GM12878 (cell line): ENCODE measurements around the gene SEMA3B. TPM values are rescaled to one million over a fixed set of nuclear protein-coding genes. Genes with fewer than 3 reads are reported as not detected.

ENCODE experiments used
- ATAC-seq: fragments of 200-7000 bp; cut with Tn5 transposase; 3 replicates; pipeline ENCODE4 v1.9.1; 2020; ENCODE audit warnings: mild to moderate bottlenecking, moderate library complexity
- BruUV-seq: library from RNA; stranded (reverse); fragments of 400-500 nt; replicated peaks from 2 replicates; lab custom pipeline; 2021; lab: Mats Ljungman, UMichigan
- CTCF ChIA-PET: fragments of 300-600 bp; sonication (Branson Sonifier 250); formaldehyde crosslinking; extraction: SDS; loops from one replicate; lab custom pipeline; 2021; ENCODE audit warnings: inconsistent platforms; lab: Yijun Ruan, JAX
- POLR2A ChIA-PET: fragments of 350-600 bp; formaldehyde crosslinking; extraction: SDS; loops from one replicate; lab custom pipeline; 2021; ENCODE audit warnings: inconsistent platforms; lab: Charles Lee
- RAD21 ChIA-PET: fragments of 300-600 bp; sonication (Branson Sonifier 250); formaldehyde crosslinking; loops from one replicate; lab custom pipeline; 2023; ENCODE audit warnings: antibody characterized with exemption; ENCODE audit not compliant: unreplicated experiment; lab: Charles Lee
- SMC1A ChIA-PET: fragments of 300-600 bp; sonication (Branson Sonifier 250); formaldehyde crosslinking; loops from one replicate; lab custom pipeline; 2023; ENCODE audit not compliant: unreplicated experiment, uncharacterized antibody; lab: Charles Lee
- DNase-seq: peaks from one replicate; pipeline ENCODE4 v3.0.0-alpha.2; 2011; ENCODE audit warnings: low read depth, low spot score
- FAIRE-seq: peaks from 3 replicates; lab custom pipeline; 2011; peaks lifted over from hg19 to GRCh38; lab: Jason Lieb, UNC
- H2AFZ ChIP-seq: 2 replicates; pipeline ENCODE4 v1.6.0; 2011; ENCODE audit warnings: low read depth, low read length, control low read depth; ENCODE audit not compliant: control insufficient read depth
- H3K27ac ChIP-seq: 2 replicates; pipeline ENCODE4 v1.5.1; 2011; ENCODE audit warnings: control low read depth; ENCODE audit not compliant: control insufficient read depth, insufficient read depth
- H3K27me3 ChIP-seq, 2 experiments: replicated peaks in 1 of 2; 2 replicates each; pipeline versions ENCODE4 v1.6.0 to v1.6.1; 2011; ENCODE audit warnings: low read length in 1 of 2; ENCODE audit not compliant: control insufficient read depth in 2 of 2, insufficient read depth in 2 of 2
- H3K36me3 ChIP-seq, 2 experiments: 2 replicates each; pipeline ENCODE4 v1.5.1; 2011; ENCODE audit warnings: low read length in 1 of 2; ENCODE audit not compliant: control insufficient read depth in 2 of 2, insufficient read depth in 2 of 2
- H3K4me1 ChIP-seq: 2 replicates; pipeline ENCODE4 v1.6.1; 2011; ENCODE audit warnings: mild to moderate bottlenecking, low read length, moderate library complexity, mixed read lengths; ENCODE audit not compliant: control insufficient read depth, insufficient read depth
- H3K4me2 ChIP-seq: 2 replicates; pipeline ENCODE4 v1.6.0; 2011; ENCODE audit warnings: control low read depth; ENCODE audit not compliant: control insufficient read depth, insufficient read depth
- H3K4me3 ChIP-seq: fragments of 200-600 bp; sonication (generic); 2 replicates; pipeline ENCODE4 v1.5.1; 2016
- H3K79me2 ChIP-seq: 2 replicates; pipeline ENCODE4 v1.6.0; 2011; ENCODE audit warnings: low read length; ENCODE audit not compliant: control insufficient read depth, insufficient read depth
- H3K9ac ChIP-seq: 2 replicates; pipeline ENCODE4 v1.8.0; 2011; ENCODE audit warnings: low read length, control low read depth, mixed read lengths; ENCODE audit not compliant: control insufficient read depth, insufficient read depth
- H3K9me3 ChIP-seq: replicated peaks from 3 replicates; pipeline ENCODE4 v1.5.1; 2011; ENCODE audit warnings: mild to moderate bottlenecking, low read length; ENCODE audit not compliant: control insufficient read depth, insufficient read depth
- H4K20me1 ChIP-seq: 2 replicates; pipeline ENCODE4 v1.6.0; 2011; ENCODE audit not compliant: control insufficient read depth, insufficient read depth
- ETV6 ChIP-seq, 2 experiments: fragments of 450-650 bp in 1 of 2; IDR thresholded peaks in 1 of 2; conservative IDR thresholded peaks in 1 of 2; 2 replicates each; pipeline ENCODE4 v1.6.1; 2014; ENCODE audit warnings: antibody characterized with exemption in 1 of 2, borderline replicate concordance in 1 of 2, low read depth in 1 of 2, mild to moderate bottlenecking in 1 of 2, moderate library complexity in 1 of 2
- IKZF1 ChIP-seq: fragments of 450-650 bp; conservative IDR thresholded peaks from 2 replicates; pipeline ENCODE4 v1.6.1; 2017; ENCODE audit warnings: antibody characterized with exemption, mild to moderate bottlenecking
- POU2F2 ChIP-seq: IDR thresholded peaks from 3 replicates; pipeline ENCODE4 v1.6.1; 2011; ENCODE audit warnings: low read depth, mild to moderate bottlenecking, low read length, borderline replicate concordance
- RELA ChIP-seq: fragments of 450-650 bp; IDR thresholded peaks from 2 replicates; pipeline ENCODE4 v1.8.0; 2014; ENCODE audit warnings: borderline replicate concordance; ENCODE audit not compliant: partially characterized antibody
- RUNX3 ChIP-seq: IDR thresholded peaks from 2 replicates; pipeline ENCODE4 v1.6.1; 2012; ENCODE audit warnings: low read length, inconsistent platforms
- WGBS: methylation state at CpG from one replicate; pipeline ENCODE4 v1.1.6; 2016; ENCODE audit warnings: low lambda C conversion rate; ENCODE audit not compliant: insufficient replicate concordance, insufficient coverage; ENCODE audit errors: missing lambda C conversion rate; 5-methylcytosine and 5-hydroxymethylcytosine counted together
- in situ Hi-C: fragments of 300-500 bp; cut with MboI; formaldehyde crosslinking; loops from 9 replicates; pipeline ENCODE4 v1.14.3; 2018; ENCODE audit warnings: mixed read lengths
- intact Hi-C: fragments of 100-400 bp; cut with micrococcal nuclease; formaldehyde crosslinking; loops from one replicate; pipeline ENCODE4 v1.14.2; 2022; ENCODE audit not compliant: unreplicated experiment
- polyA plus RNA-seq, 11 experiments: library from polyadenylated mRNA; depleted of rRNA in 4 of 11; unstranded in 6 of 11; stranded (reverse) in 5 of 11; fragments of >200 nt; fragmentation: Nextera tagmentation in 4 of 11; fragmentation: Illumina TruSeq in 1 of 11; extraction: Ambion mirVana in 4 of 11; extraction: Trizol in 1 of 11; gene quantifications; 1 replicate in 1 of 11; 2 replicates in 10 of 11; pipeline versions ENCODE4 v1.2.1 to v1.2.3, GENCODE V29; 2011 to 2016; ENCODE audit warnings: inconsistent platforms in 2 of 11, missing spikeins in 2 of 11, low read depth in 1 of 11
- total RNA-seq, 4 experiments: library from RNA; depleted of rRNA in 3 of 4; stranded (reverse); fragments of >200 nt in 3 of 4; fragmentation: Illumina TruSeq in 1 of 4; extraction: Trizol in 1 of 4; gene quantifications; 2 replicates each; pipeline versions ENCODE4 v1.2.1 to v1.2.3, GENCODE V29; 2013 to 2021
- TF ChIP-seq, protein P1 (sequence below): fragments of 450-650 bp; IDR thresholded peaks from 2 replicates; pipeline ENCODE4 v1.6.1; 2017; ENCODE audit warnings: borderline replicate concordance

The SEMA3B gene
- total and polyA plus RNA-seq, 10 of the 15 experiments (the other 5 are each of a cell fraction or from before 2014, with no cell fraction given) = 0.06 to 0.59 (median 0.14) TPM; not detected in 2

DNA sequence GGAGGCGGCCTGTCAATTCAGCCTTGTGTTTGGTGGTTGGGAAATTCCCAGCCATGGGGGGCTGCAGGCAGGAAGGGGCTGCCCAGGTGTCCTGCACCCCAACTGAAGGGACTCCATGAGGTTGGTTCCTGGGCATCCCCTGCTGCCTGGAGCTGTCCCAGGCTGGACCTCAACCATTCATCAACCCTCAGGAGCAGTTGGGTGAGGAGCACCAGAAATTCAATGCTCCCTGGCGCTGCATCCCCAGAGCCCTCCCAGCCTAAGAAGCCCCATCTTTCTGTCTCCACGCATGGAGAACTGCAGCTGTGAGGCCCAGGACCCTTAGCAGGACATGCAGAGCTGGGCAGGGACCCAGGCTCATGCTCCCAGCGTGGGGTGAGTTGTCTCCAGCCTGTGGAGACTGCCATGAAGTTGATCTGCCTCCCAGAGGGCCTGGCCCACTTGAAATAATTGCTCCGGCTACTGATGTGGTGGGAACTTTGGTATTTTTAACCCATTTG, 8.0 kb upstream of the SEMA3B start:
- Histone ChIP-seq H2AFZ (no peak overlapping the region), H3K27me3 (no peaks in the 10 kb centered on the region; a peak in 1 of 4 replicates), H3K4me3 (peak overlapping the region; percentile 72; the same call in 1 of the 2 replicates), H3K9me3 (peaks cover 13% of the 10 kb centered on the region; the same call in 1 of the 3 replicates), H3K27ac (no peak overlapping the region), H3K36me3 (peaks cover 12 to 22% of the 10 kb centered on the region in 2 experiments; a peak in 3 of 4 replicates), H3K4me2 (peak overlapping the region; percentile 52), H3K9ac (no peak overlapping the region), H3K79me2 (no peaks in the 10 kb centered on the region), H4K20me1 (no peaks in the 10 kb centered on the region), H3K4me1 (peaks cover 14% of the 10 kb centered on the region)
- ChIA-PET CTCF (interaction anchor here (1.5 to 7.9 kb wide), 8 partner anchors 8 to 66 kb away, joined by 5 to 44 read pairs (median 7); partner anchors contain the start of genes GNAI2, HYAL3, NAA80 and SEMA3B), POLR2A (interaction anchor here (1.2 to 1.9 kb wide), 2 partner anchors 18 to 24 kb away, joined by 4 to 7 read pairs; partner anchors contain the start of genes GNAI2 and LSMEM2), SMC1A (interaction anchor here (0.5 to 1.2 kb wide), 2 partner anchors 14 to 343 kb away, joined by 3 to 4 read pairs; no protein-coding TSS in a partner anchor)
- WGBS = 69% methylated on average over 5 of the region's 5 CpGs
- BruUV-seq = no TSS peak
- DNase-seq (no peak), FAIRE-seq (no peak), ATAC-seq (no peak)
- in situ Hi-C loops = no loop called here
- intact Hi-C loops = no loop called here
- peak; percentile 35 for TF ChIP-seq RELA
- TF ChIP-seq RUNX3 = peak; percentile 55
- 0 out of 3 replicates have a peak, but pooled peaks have one; percentile 16 for TF ChIP-seq POU2F2
- TF ChIP-seq, protein P1, sequence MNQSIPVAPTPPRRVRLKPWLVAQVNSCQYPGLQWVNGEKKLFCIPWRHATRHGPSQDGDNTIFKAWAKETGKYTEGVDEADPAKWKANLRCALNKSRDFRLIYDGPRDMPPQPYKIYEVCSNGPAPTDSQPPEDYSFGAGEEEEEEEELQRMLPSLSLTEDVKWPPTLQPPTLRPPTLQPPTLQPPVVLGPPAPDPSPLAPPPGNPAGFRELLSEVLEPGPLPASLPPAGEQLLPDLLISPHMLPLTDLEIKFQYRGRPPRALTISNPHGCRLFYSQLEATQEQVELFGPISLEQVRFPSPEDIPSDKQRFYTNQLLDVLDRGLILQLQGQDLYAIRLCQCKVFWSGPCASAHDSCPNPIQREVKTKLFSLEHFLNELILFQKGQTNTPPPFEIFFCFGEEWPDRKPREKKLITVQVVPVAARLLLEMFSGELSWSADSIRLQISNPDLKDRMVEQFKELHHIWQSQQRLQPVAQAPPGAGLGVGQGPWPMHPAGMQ = no peak
- peak; percentile 24; the same call in 1 of the 2 replicates for TF ChIP-seq IKZF1
- TF ChIP-seq ETV6 (conservative IDR thresholded peaks at IDR 0.05 in 1 of 2, IDR thresholded peaks at IDR 0.05 in 1 of 2; ENCODE audit: borderline replicate concordance in 1 of 2, low read depth in 1 of 2) = no peak
- TF ChIP-seq, all 136 proteins: peak for 4
- RAD21 ChIA-PET = interaction anchor here (0.8 to 2.2 kb wide), 3 partner anchors 9 to 35 kb away, joined by 3 to 18 read pairs (median 3); no protein-coding TSS in a partner anchor
